ENCODE data around the gene PCDH9. TPM values are rescaled to one million over a fixed set of nuclear protein-coding genes. Genes with fewer than 3 reads are reported as not detected.

Gene PCDH9
- total and polyA plus RNA-seq, 11 donors = 3.0 to 39.6 (median 21.6) TPM

GRCh38 chr13:66536746-66537145 is 693.4 kb downstream of the PCDH9 start:
- 67 to 73% (median 72%) methylated on average over 3 of the region's 3 CpGs for WGBS, 4 donors
- Histone ChIP-seq H3K27ac (no peak overlapping the region), H3K4me3 (no peak overlapping the region), H3K9me3 (no peaks in the 10 kb centered on the region), H3K27me3 (no peaks in the 10 kb centered on the region), H3K36me3 (no peaks in the 10 kb centered on the region), H3K4me1 (no peaks in the 10 kb centered on the region)
- DNase-seq (no peak), ATAC-seq (no peak)
- intact Hi-C loops (cut with DNase I) = no loop called here
- TF ChIP-seq POLR2A (IDR thresholded peaks at IDR 0.05) = no peak

GRCh38 chr13:66534561-66534960 is 695.6 kb downstream of the PCDH9 start:
- 89 to 94% (median 91%) methylated on average over 2 of the region's 2 CpGs for WGBS, 4 donors
- no peaks in the 10 kb centered on the region for H3K9me3 ChIP-seq
- no peak for TF ChIP-seq POLR2A (IDR thresholded peaks at IDR 0.05)
- TF ChIP-seq CTCF (IDR thresholded peaks at IDR 0.05) = no peak
- no peaks in the 10 kb centered on the region for H3K27me3 ChIP-seq
- no peaks in the 10 kb centered on the region for H3K36me3 ChIP-seq
- H3K4me1 ChIP-seq = no peaks in the 10 kb centered on the region
- ATAC-seq = no peak
- intact Hi-C loops (cut with DNase I) = no loop called here
- no peak for DNase-seq
- H3K4me3 ChIP-seq = no peak overlapping the region
- H3K27ac ChIP-seq = no peak overlapping the region

GRCh38 chr13:66532845-66533244 is 697.3 kb downstream of the PCDH9 start:
- no peak overlapping the region for H3K4me3 ChIP-seq
- no peak for ATAC-seq
- no peaks in the 10 kb centered on the region for H3K27me3 ChIP-seq
- H3K36me3 ChIP-seq = no peaks in the 10 kb centered on the region
- 80 to 87% (median 85%) methylated on average over 5 of the region's 5 CpGs for WGBS, 4 donors
- DNase-seq = no peak
- no peak for TF ChIP-seq POLR2A (IDR thresholded peaks at IDR 0.05)
- TF ChIP-seq CTCF (IDR thresholded peaks at IDR 0.05) = no peak
- H3K9me3 ChIP-seq = no peaks in the 10 kb centered on the region
- no peaks in the 10 kb centered on the region for H3K4me1 ChIP-seq
- no peak overlapping the region for H3K27ac ChIP-seq
- intact Hi-C loops (cut with DNase I) = no loop called here

- no peak for ATAC-seq
- TF ChIP-seq POLR2A (IDR thresholded peaks at IDR 0.05) (no peak), CTCF (IDR thresholded peaks at IDR 0.05) (no peak)
- no peaks in the 10 kb centered on the region for H3K4me1 ChIP-seq
- intact Hi-C loops (cut with DNase I) = no loop called here
- H3K27me3 ChIP-seq = no peaks in the 10 kb centered on the region
- 59 to 74% (median 71%) methylated on average over 3 of the region's 3 CpGs for WGBS, 4 donors
- no peaks in the 10 kb centered on the region for H3K36me3 ChIP-seq
- H3K4me3 ChIP-seq = no peak overlapping the region
- H3K27ac ChIP-seq = no peak overlapping the region
- no peak for DNase-seq
- no peaks in the 10 kb centered on the region for H3K9me3 ChIP-seq
These were observed 698.0 kb downstream of the PCDH9 start for GRCh38 chr13:66532146-66532545.

- intact Hi-C loops (cut with DNase I) = no loop called here
- Histone ChIP-seq H3K9me3 (no peaks in the 10 kb centered on the region), H3K4me1 (no peaks in the 10 kb centered on the region), H3K27me3 (no peaks in the 10 kb centered on the region), H3K27ac (no peak overlapping the region), H3K4me3 (no peak overlapping the region), H3K36me3 (no peaks in the 10 kb centered on the region)
- DNase-seq = no peak
- ATAC-seq = no peak
- WGBS, 4 donors = 88 to 92% (median 89%) methylated on average over 1 of the region's 1 CpG
- TF ChIP-seq CTCF (IDR thresholded peaks at IDR 0.05) = no peak
- TF ChIP-seq POLR2A (IDR thresholded peaks at IDR 0.05) = no peak
These were observed 699.5 kb downstream of the PCDH9 start for GRCh38 chr13:66530686-66531085.

All from heart left ventricle (tissue), 16 donors.